IMR-90 (cell line): ENCODE data around the gene ADGB. TPM values are rescaled to one million over a fixed set of nuclear protein-coding genes. Genes with fewer than 3 reads are reported as not detected.

ENCODE experiments used
- ATAC-seq: fragments of 200-7000 bp; cut with Tn5 transposase; 2 replicates; pipeline ENCODE4 v1.9.1; 2020; ENCODE audit warnings: low read depth, mild to moderate bottlenecking, moderate library complexity
- BruUV-seq: library from RNA; stranded (reverse); fragments of 400-500 nt; replicated peaks from 2 replicates; lab custom pipeline; 2021; lab: Mats Ljungman, UMichigan
- CTCF ChIA-PET: fragments of 300-600 bp; formaldehyde crosslinking; extraction: SDS; loops from one replicate; lab custom pipeline; 2021; ENCODE audit warnings: antibody characterized with exemption; lab: Yijun Ruan, JAX
- POLR2A ChIA-PET: fragments of 300-600 bp; sonication (Branson Sonifier 250); formaldehyde crosslinking; loops from one replicate; lab custom pipeline; 2022; ENCODE audit warnings: antibody characterized with exemption; ENCODE audit not compliant: unreplicated experiment; lab: Charles Lee
- DNase-seq: peaks from one replicate; pipeline ENCODE4 v3.0.0; 2013
- H2AFZ ChIP-seq: replicated peaks from 2 replicates; pipeline ENCODE3; 2013; ENCODE audit warnings: low read length, mild to moderate bottlenecking; ENCODE audit not compliant: poor library complexity
- H2AK5ac ChIP-seq: 2 replicates; pipeline ENCODE4 v1.6.1; 2013; ENCODE audit warnings: low read depth, low read length, inconsistent platforms
- H2AK9ac ChIP-seq: replicated peaks from 2 replicates; pipeline ENCODE3; 2013; ENCODE audit warnings: mild to moderate bottlenecking, low read depth, low read length, moderate library complexity; ENCODE audit not compliant: poor library complexity
- H2BK120ac ChIP-seq: 2 replicates; pipeline ENCODE4 v1.6.1; 2013; ENCODE audit warnings: low read depth, low read length, inconsistent platforms
- H2BK15ac ChIP-seq: 3 replicates; pipeline ENCODE4 v1.6.1; 2013; ENCODE audit warnings: low read depth, low read length, inconsistent platforms
- H2BK20ac ChIP-seq: 2 replicates; pipeline ENCODE4 v1.6.1; 2013; ENCODE audit warnings: low read depth, mild to moderate bottlenecking, inconsistent platforms, low read length, moderate library complexity
- H2BK5ac ChIP-seq: 2 replicates; pipeline ENCODE4 v1.6.1; 2013; ENCODE audit warnings: mild to moderate bottlenecking, low read depth, low read length, inconsistent platforms; ENCODE audit not compliant: poor library complexity, severe bottlenecking
- H3K14ac ChIP-seq: replicated peaks from 2 replicates; pipeline ENCODE4 v1.6.1; 2013; ENCODE audit warnings: low read depth, low read length, inconsistent platforms
- H3K18ac ChIP-seq: 2 replicates; pipeline ENCODE4 v1.6.1; 2013; ENCODE audit warnings: low read depth, low read length, control low read depth
- H3K23ac ChIP-seq: 2 replicates; pipeline ENCODE4 v1.6.1; 2013; ENCODE audit warnings: low read depth, low read length, inconsistent platforms
- H3K27ac ChIP-seq: 2 replicates; pipeline ENCODE4 v1.5.1; 2013; ENCODE audit warnings: mild to moderate bottlenecking, control low read depth, low read length; ENCODE audit not compliant: insufficient read depth
- H3K27me3 ChIP-seq: 2 replicates; pipeline ENCODE4 v1.6.1; 2013; ENCODE audit warnings: low read length; ENCODE audit not compliant: control insufficient read depth, insufficient read depth
- H3K36me3 ChIP-seq: 2 replicates; pipeline ENCODE4 v1.6.1; 2013; ENCODE audit warnings: low read length, mixed read lengths; ENCODE audit not compliant: control insufficient read depth, insufficient read depth
- H3K4ac ChIP-seq: 2 replicates; pipeline ENCODE4 v1.6.1; 2013; ENCODE audit warnings: low read depth, low read length, inconsistent platforms
- H3K4me1 ChIP-seq: 2 replicates; pipeline ENCODE4 v1.6.1; 2013; ENCODE audit warnings: low read length, mixed read lengths; ENCODE audit not compliant: control insufficient read depth, insufficient read depth
- H3K4me2 ChIP-seq: 2 replicates; pipeline ENCODE4 v1.6.1; 2013; ENCODE audit warnings: low read depth, mild to moderate bottlenecking, control low read depth, low read length, moderate library complexity
- H3K4me3 ChIP-seq: 2 replicates; pipeline ENCODE4 v1.5.1; 2013; ENCODE audit warnings: low read depth, mild to moderate bottlenecking, control low read depth, low read length, moderate library complexity; ENCODE audit not compliant: insufficient read depth
- H3K56ac ChIP-seq: 2 replicates; pipeline ENCODE4 v1.6.1; 2013; ENCODE audit warnings: low read length, inconsistent platforms; ENCODE audit not compliant: insufficient read depth; ENCODE audit errors: extremely low read depth
- H3K79me1 ChIP-seq, 2 experiments: 2 replicates each; pipeline ENCODE4 v1.6.1; 2013; ENCODE audit warnings: low read length in 2 of 2, inconsistent platforms in 1 of 2, low read depth in 1 of 2
- H3K9ac ChIP-seq: 2 replicates; pipeline ENCODE4 v1.6.1; 2013; ENCODE audit warnings: low read depth, low read length, control low read depth
- H3K9me1 ChIP-seq: 2 replicates; pipeline ENCODE4 v1.6.1; 2013; ENCODE audit warnings: low read length, inconsistent platforms; ENCODE audit not compliant: insufficient read depth
- H3K9me3 ChIP-seq: 2 replicates; pipeline ENCODE4 v1.6.1; 2013; ENCODE audit warnings: low read length; ENCODE audit not compliant: control insufficient read depth, insufficient read depth
- H4K20me1 ChIP-seq: 2 replicates; pipeline ENCODE4 v1.6.1; 2013; ENCODE audit warnings: low read length, inconsistent platforms; ENCODE audit not compliant: insufficient read depth
- H4K5ac ChIP-seq: 2 replicates; pipeline ENCODE4 v1.6.1; 2013; ENCODE audit warnings: mild to moderate bottlenecking, low read depth, low read length, control low read depth
- H4K8ac ChIP-seq, 2 experiments: 2 replicates each; pipeline ENCODE4 v1.6.1; 2013; ENCODE audit warnings: low read depth in 2 of 2, low read length in 2 of 2, control low read depth in 1 of 2, inconsistent platforms in 1 of 2
- H4K91ac ChIP-seq: 2 replicates; pipeline ENCODE4 v1.6.1; 2013; ENCODE audit warnings: low read depth, low read length, inconsistent platforms; ENCODE audit not compliant: insufficient read depth
- CTCF ChIP-seq: conservative IDR thresholded peaks from 2 replicates; pipeline ENCODE4 v1.5.1; 2012; ENCODE audit warnings: mild to moderate bottlenecking, low read depth, low read length, improper control_type of control experiment
- MXI1 ChIP-seq: IDR thresholded peaks from 2 replicates; pipeline ENCODE4 v1.6.1; 2012; ENCODE audit warnings: low read depth, mild to moderate bottlenecking, low read length, moderate library complexity, borderline replicate concordance
- RAD21 ChIP-seq: IDR thresholded peaks from 2 replicates; pipeline ENCODE4 v1.6.1; 2012; ENCODE audit warnings: low read length, improper control_type of control experiment
- RCOR1 ChIP-seq: IDR thresholded peaks from 2 replicates; pipeline ENCODE4 v1.6.1; 2012; ENCODE audit warnings: mild to moderate bottlenecking, low read length, improper control_type of control experiment; ENCODE audit not compliant: insufficient replicate concordance
- SMC3 ChIP-seq: fragments of 150-350 bp; IDR thresholded peaks from 2 replicates; pipeline ENCODE4 v1.6.1; 2016; ENCODE audit warnings: low read depth, mild to moderate bottlenecking, antibody characterized with exemption, low read length, moderate library complexity
- WGBS, 2 experiments: methylation state at CpG; one replicate each; pipeline versions ENCODE4 v1.1.5 to v1.1.7; 2013; ENCODE audit warnings: missing lambda C conversion rate in 2 of 2; ENCODE audit not compliant: insufficient read length in 1 of 2; ENCODE audit errors: extremely low coverage in 2 of 2; 5-methylcytosine and 5-hydroxymethylcytosine counted together
- dilution Hi-C: fragments of 300-500 bp; cut with HindIII; formaldehyde crosslinking; loops from one replicate; pipeline ENCODE4 v1.14.3; 2018; ENCODE audit warnings: low sequenced_read_pairs; ENCODE audit not compliant: unreplicated experiment
- in situ Hi-C: fragments of 300-500 bp; cut with MboI; formaldehyde crosslinking; loops from 3 replicates; pipeline ENCODE4 v1.14.3; 2019; ENCODE audit warnings: low sequenced_read_pairs, inconsistent platforms, mixed read lengths
- intact Hi-C: fragments of 100-400 bp; cut with micrococcal nuclease; formaldehyde crosslinking; loops from 2 replicates; pipeline ENCODE4 v1.10.0; 2022
- polyA plus RNA-seq, 3 experiments: library from polyadenylated mRNA; depleted of rRNA; stranded (reverse); fragments of >200 nt; gene quantifications; 2 replicates each; pipeline ENCODE4 v1.2.3, GENCODE V29; 2012; ENCODE audit warnings: low replicate concordance in 1 of 3
- total RNA-seq: library from RNA; depleted of rRNA; stranded (reverse); fragments of >200 nt; gene quantifications from 2 replicates; pipeline ENCODE4 v1.2.3, GENCODE V29; 2012

The ADGB gene
- total and polyA plus RNA-seq, 2 of the 4 experiments (the other 2 are of a cell fraction) = not detected

- Histone ChIP-seq H3K9me1 (no peaks in the 10 kb centered on the region), H4K20me1 (no peaks in the 10 kb centered on the region), H3K4me3 (no peak overlapping the region), H2BK15ac (no peak overlapping the region), H4K91ac (no peak overlapping the region), H3K56ac (no peak overlapping the region), H3K9ac (no peak overlapping the region), H4K5ac (no peak overlapping the region), H3K4me1 (no peaks in the 10 kb centered on the region), H3K36me3 (no peaks in the 10 kb centered on the region), H3K79me1 (no peaks in the 10 kb centered on the region), H2BK5ac (no peak overlapping the region), H2BK20ac (no peak overlapping the region), H3K4ac (no peak overlapping the region), H3K18ac (no peak overlapping the region), H3K4me2 (no peak overlapping the region), H3K14ac (no peak overlapping the region), H3K27me3 (no peaks in the 10 kb centered on the region), H4K8ac (no peak overlapping the region), H3K27ac (no peak overlapping the region), H2AFZ (no peak overlapping the region), H3K9me3 (no peaks in the 10 kb centered on the region), H2AK9ac (no peak overlapping the region), H2BK120ac (no peak overlapping the region), H2AK5ac (no peak overlapping the region), H3K23ac (no peak overlapping the region)
- CTCF ChIA-PET = interaction anchor here (0.6 to 1.7 kb wide), 3 partner anchors 10 to 772 kb away, joined by 3 to 8 read pairs (median 5); no protein-coding TSS in a partner anchor
- in situ Hi-C loops = loop anchor here (10.0 kb wide), 2 partner anchors 165 to 765 kb away; no protein-coding TSS in a partner anchor
- TF ChIP-seq RCOR1 = no peak
- TF ChIP-seq SMC3 = peak; percentile 63
- peak; percentile 85 for TF ChIP-seq RAD21
- TF ChIP-seq CTCF = peak; percentile 84
- no peak for TF ChIP-seq MXI1
- dilution Hi-C loops = no loop called here
- POLR2A ChIA-PET = no interaction called here
- ATAC-seq (peak; percentile 72), DNase-seq (peak; percentile 83)
- BruUV-seq = no TSS peak
- intact Hi-C loops = loop anchor here (1.0 to 2.0 kb wide), 3 partner anchors 101 to 771 kb away; partner anchors contain the start of genes ADGB and RAB32
- no CpG with 5 or more reads among the region's 6 CpGs for WGBS, 2 experiments
Observed at GRCh38 chr6:146700078-146700686, 101.4 kb downstream of the ADGB start.
